PC-3 (cell line): ENCODE data around the gene NADK2. TPM values are rescaled to one million over a fixed set of nuclear protein-coding genes. Genes with fewer than 3 reads are reported as not detected.
A peak's percentile ranks its signal among the peaks of the same experiment; 100 is the strongest.

ENCODE experiments used
- ATAC-seq: fragments of 200-7000 bp; cut with Tn5 transposase; 2 replicates; pipeline ENCODE4 v1.9.1; 2020; ENCODE audit warnings: mild to moderate bottlenecking, moderate library complexity
- BruUV-seq: library from RNA; stranded (reverse); fragments of 400-500 nt; replicated peaks from 2 replicates; lab custom pipeline; 2021; lab: Mats Ljungman, UMichigan
- CTCF ChIA-PET: fragments of 300-600 bp; sonication (Branson Sonifier 250); formaldehyde crosslinking; loops from one replicate; lab custom pipeline; 2022; ENCODE audit warnings: antibody characterized with exemption; lab: Charles Lee
- POLR2A ChIA-PET: fragments of 300-600 bp; sonication (Branson Sonifier 250); formaldehyde crosslinking; loops from one replicate; lab custom pipeline; 2022; ENCODE audit warnings: antibody characterized with exemption; ENCODE audit not compliant: unreplicated experiment; lab: Charles Lee
- DNase-seq: peaks from one replicate; pipeline ENCODE4 v3.0.0-alpha.2; 2015
- H2AFZ ChIP-seq: fragments of 300-600 bp; sonication (generic); 2 replicates; pipeline ENCODE4 v1.6.0; 2016; ENCODE audit warnings: antibody characterized with exemption, low read length
- H3F3A ChIP-seq: fragments of 300-600 bp; sonication (generic); one replicate; pipeline ENCODE4 v1.6.0; 2017; ENCODE audit warnings: antibody characterized with exemption, low read length, control low read depth, mild to moderate bottlenecking; ENCODE audit not compliant: unreplicated experiment
- H3K27ac ChIP-seq: fragments of 300-600 bp; sonication (generic); 2 replicates; pipeline ENCODE4 v1.5.1; 2016; ENCODE audit warnings: mild to moderate bottlenecking, low read length
- H3K27me3 ChIP-seq: fragments of 300-600 bp; sonication (generic); 2 replicates; pipeline ENCODE4 v1.6.1; 2016; ENCODE audit warnings: low read length, mixed read lengths
- H3K36me3 ChIP-seq: fragments of 300-600 bp; sonication (generic); 2 replicates; pipeline ENCODE4 v1.6.1; 2016; ENCODE audit warnings: low read depth, mixed run types, low read length, mixed read lengths
- H3K4me1 ChIP-seq: fragments of 300-600 bp; sonication (generic); 2 replicates; pipeline ENCODE4 v1.5.1; 2016; ENCODE audit warnings: low read length; ENCODE audit not compliant: insufficient read depth
- H3K4me2 ChIP-seq: fragments of 300-600 bp; sonication (generic); 2 replicates; pipeline ENCODE4 v1.6.0; 2016; ENCODE audit warnings: low read length
- H3K4me3 ChIP-seq: fragments of 300-600 bp; sonication (generic); 2 replicates; pipeline ENCODE4 v1.5.1; 2016; ENCODE audit warnings: mild to moderate bottlenecking, low read length, mixed read lengths
- H3K79me2 ChIP-seq: fragments of 300-600 bp; sonication (generic); 2 replicates; pipeline ENCODE4 v1.6.1; 2017; ENCODE audit warnings: low read length, mixed read lengths
- H3K9ac ChIP-seq: fragments of 300-600 bp; sonication (generic); 2 replicates; pipeline ENCODE4 v1.6.0; 2016; ENCODE audit warnings: mild to moderate bottlenecking, low read length
- H3K9me2 ChIP-seq: fragments of 300-600 bp; sonication (generic); replicated peaks from 2 replicates; pipeline ENCODE4 v1.6.1; 2016; ENCODE audit warnings: mixed run types, low read length, mixed read lengths
- H3K9me3 ChIP-seq: fragments of 300-600 bp; sonication (generic); 2 replicates; pipeline ENCODE4 v1.6.1; 2016; ENCODE audit warnings: low read length, mixed read lengths
- H4K20me1 ChIP-seq: fragments of 300-600 bp; sonication (generic); 2 replicates; pipeline ENCODE4 v1.6.1; 2016; ENCODE audit warnings: low read length, mixed read lengths
- EZH2 ChIP-seq: fragments of 300-600 bp; sonication (generic); IDR thresholded peaks from one replicate; pipeline ENCODE4 v1.6.1; 2017; ENCODE audit warnings: antibody characterized with exemption, mild to moderate bottlenecking, low read length; ENCODE audit not compliant: unreplicated experiment
- EZH2phosphoT487 ChIP-seq: fragments of 300-600 bp; sonication (generic); IDR thresholded peaks from 2 replicates; pipeline ENCODE4 v1.6.1; 2018; ENCODE audit warnings: mild to moderate bottlenecking, antibody characterized with exemption, low read length, borderline replicate concordance
- intact Hi-C: fragments of 100-400 bp; cut with micrococcal nuclease; formaldehyde crosslinking; loops from 2 replicates; pipeline ENCODE4 v1.9.0; 2023
- total RNA-seq: library from RNA; depleted of rRNA; stranded (reverse); fragments of >200 nt; gene quantifications from 2 replicates; pipeline ENCODE4 v1.2.3, GENCODE V29; 2014
- TF ChIP-seq, protein P1 (sequence below): fragments of 300-600 bp; sonication (generic); conservative IDR thresholded peaks from 2 replicates; pipeline ENCODE4 v1.5.1; 2017; ENCODE audit warnings: antibody characterized with exemption, low read depth, mild to moderate bottlenecking, low read length

NADK2 gene
- total RNA-seq, 1 experiment from 2014 or later = 17.7 TPM

DNA sequence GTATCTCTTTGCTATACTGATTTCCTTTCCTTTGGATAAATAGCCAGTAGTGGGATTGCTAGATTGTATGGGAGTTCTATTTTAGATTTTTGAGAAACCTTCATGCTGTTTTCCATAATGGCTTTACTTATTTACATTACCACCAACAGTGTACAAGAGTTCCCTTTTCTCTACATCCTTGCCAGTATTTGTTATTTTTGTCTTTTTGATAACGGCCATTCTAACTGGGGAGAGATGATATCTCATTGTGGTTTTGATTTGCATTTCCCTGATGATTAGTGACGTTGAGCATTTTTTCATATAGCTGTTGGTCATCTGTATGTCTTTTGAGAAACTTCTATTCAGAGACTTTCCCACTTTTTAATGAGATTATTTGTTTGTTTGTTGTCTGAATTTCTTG, 25.8 kb downstream of the NADK2 start:
- DNase-seq (no peak), ATAC-seq (no peak)
- H2AFZ ChIP-seq = no peak overlapping the region
- TF ChIP-seq EZH2 (no peak), EZH2phosphoT487 (no peak)
- TF ChIP-seq, protein P1, sequence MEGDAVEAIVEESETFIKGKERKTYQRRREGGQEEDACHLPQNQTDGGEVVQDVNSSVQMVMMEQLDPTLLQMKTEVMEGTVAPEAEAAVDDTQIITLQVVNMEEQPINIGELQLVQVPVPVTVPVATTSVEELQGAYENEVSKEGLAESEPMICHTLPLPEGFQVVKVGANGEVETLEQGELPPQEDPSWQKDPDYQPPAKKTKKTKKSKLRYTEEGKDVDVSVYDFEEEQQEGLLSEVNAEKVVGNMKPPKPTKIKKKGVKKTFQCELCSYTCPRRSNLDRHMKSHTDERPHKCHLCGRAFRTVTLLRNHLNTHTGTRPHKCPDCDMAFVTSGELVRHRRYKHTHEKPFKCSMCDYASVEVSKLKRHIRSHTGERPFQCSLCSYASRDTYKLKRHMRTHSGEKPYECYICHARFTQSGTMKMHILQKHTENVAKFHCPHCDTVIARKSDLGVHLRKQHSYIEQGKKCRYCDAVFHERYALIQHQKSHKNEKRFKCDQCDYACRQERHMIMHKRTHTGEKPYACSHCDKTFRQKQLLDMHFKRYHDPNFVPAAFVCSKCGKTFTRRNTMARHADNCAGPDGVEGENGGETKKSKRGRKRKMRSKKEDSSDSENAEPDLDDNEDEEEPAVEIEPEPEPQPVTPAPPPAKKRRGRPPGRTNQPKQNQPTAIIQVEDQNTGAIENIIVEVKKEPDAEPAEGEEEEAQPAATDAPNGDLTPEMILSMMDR = no peak
- no peak overlapping the region for H3K4me3 ChIP-seq
- H3K9me3 ChIP-seq = no peaks in the 10 kb centered on the region
- ChIA-PET CTCF (no interaction called here), POLR2A (no interaction called here)
- peaks cover 8% of the 10 kb centered on the region for H3K36me3 ChIP-seq
- no TSS peak for BruUV-seq
- H3K27me3 ChIP-seq = no peaks in the 10 kb centered on the region
- H3K4me1 ChIP-seq = no peaks in the 10 kb centered on the region
- intact Hi-C loops = no loop called here
- H3K9ac ChIP-seq = no peak overlapping the region
- H3K79me2 ChIP-seq = no peaks in the 10 kb centered on the region
- H4K20me1 ChIP-seq = no peaks in the 10 kb centered on the region
- H3K27ac ChIP-seq = no peak overlapping the region
- H3K4me2 ChIP-seq = no peak overlapping the region
- H3K9me2 ChIP-seq = no peaks in the 10 kb centered on the region
- no peaks in the 10 kb centered on the region for H3F3A ChIP-seq

DNA sequence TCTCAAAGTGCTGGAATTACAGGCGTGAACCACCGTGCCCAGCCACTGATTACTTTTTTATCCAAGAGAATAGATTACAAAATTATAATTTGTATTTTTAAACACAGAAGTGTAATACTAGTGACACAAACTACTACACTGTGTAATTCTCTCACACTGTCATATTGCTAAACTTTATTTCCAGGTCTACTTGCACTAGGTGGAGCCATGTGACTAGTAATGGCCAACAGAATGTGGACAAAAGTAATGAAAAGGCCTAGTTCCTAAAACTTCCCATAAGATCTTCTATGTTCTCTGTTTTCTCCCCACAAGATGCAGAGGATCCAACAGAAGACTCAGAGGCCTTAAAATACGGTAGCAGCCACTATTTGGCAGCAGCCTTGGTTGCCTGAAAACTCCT, 27.3 kb downstream of the NADK2 start:
- CTCF ChIA-PET = no interaction called here
- intact Hi-C loops = loop anchor here (1.0 kb wide), 1 partner anchor 91 kb away; no protein-coding TSS in a partner anchor

DNA sequence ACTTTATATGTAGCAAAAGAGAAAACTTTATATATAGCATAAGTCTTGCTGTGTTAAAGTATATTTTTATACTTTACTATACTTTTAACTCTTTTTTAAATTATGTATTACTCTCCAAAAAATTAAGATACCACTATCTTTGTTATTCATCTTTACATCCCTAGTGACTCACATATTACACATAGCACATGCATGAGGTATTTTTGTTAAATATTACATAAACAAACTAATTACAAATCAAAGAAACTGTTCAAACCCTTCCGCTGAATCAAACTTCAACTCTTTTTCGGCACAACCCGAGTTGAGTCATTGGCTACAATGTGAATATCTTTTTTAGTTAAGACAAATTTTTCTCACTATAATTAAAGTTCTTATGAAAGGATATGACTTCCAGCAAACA, 32.1 kb downstream of the NADK2 start:
- peaks cover 2% of the 10 kb centered on the region for H3K36me3 ChIP-seq
- no peaks in the 10 kb centered on the region for H3K27me3 ChIP-seq
- POLR2A ChIA-PET = interaction anchor here (0.7 kb wide), 1 partner anchor 90 kb away, joined by 4 read pairs; no protein-coding TSS in a partner anchor
- no peaks in the 10 kb centered on the region for H4K20me1 ChIP-seq
- peak overlapping the region; percentile 38 for H3K4me2 ChIP-seq
- no peak overlapping the region for H3K4me3 ChIP-seq
- no peaks in the 10 kb centered on the region for H3F3A ChIP-seq
- H3K9ac ChIP-seq = no peak overlapping the region
- no peaks in the 10 kb centered on the region for H3K79me2 ChIP-seq
- H3K9me3 ChIP-seq = no peaks in the 10 kb centered on the region
- TF ChIP-seq EZH2 = no peak
- TF ChIP-seq, protein P1 = no peak
- TF ChIP-seq EZH2phosphoT487 = no peak
- BruUV-seq = no TSS peak
- H3K27ac ChIP-seq = peak overlapping the region; percentile 39
- CTCF ChIA-PET = no interaction called here
- intact Hi-C loops = no loop called here
- peaks cover 10% of the 10 kb centered on the region for H3K4me1 ChIP-seq
- DNase-seq (peak; percentile 67), ATAC-seq (peak; percentile 61)
- no peak overlapping the region for H2AFZ ChIP-seq
- H3K9me2 ChIP-seq = no peaks in the 10 kb centered on the region

More for the DNA sequence above, 27.3 kb downstream of the NADK2 start:
- no peaks in the 10 kb centered on the region for H3K79me2 ChIP-seq
- peaks cover 10% of the 10 kb centered on the region for H3K4me1 ChIP-seq
- H3K27me3 ChIP-seq = no peaks in the 10 kb centered on the region
- H3K9me2 ChIP-seq = no peaks in the 10 kb centered on the region
- peak; percentile 8 for DNase-seq
- TF ChIP-seq, protein P1 = peak; percentile 41; the same call in 1 of the 2 replicates
- TF ChIP-seq EZH2phosphoT487 = no peak
- no peak overlapping the region for H3K4me3 ChIP-seq
- H3K27ac ChIP-seq = no peak overlapping the region
- POLR2A ChIA-PET = interaction anchor here (0.6 kb wide), 1 partner anchor 127 kb away, joined by 3 read pairs; no protein-coding TSS in a partner anchor
- no peak overlapping the region for H3K9ac ChIP-seq
- no peaks in the 10 kb centered on the region for H3F3A ChIP-seq
- peaks cover 2% of the 10 kb centered on the region for H3K36me3 ChIP-seq
- H2AFZ ChIP-seq = no peak overlapping the region
- no TSS peak for BruUV-seq
- no peak overlapping the region for H3K4me2 ChIP-seq
- peak; percentile 43 for ATAC-seq
- no peaks in the 10 kb centered on the region for H3K9me3 ChIP-seq
- H4K20me1 ChIP-seq = no peaks in the 10 kb centered on the region
